Naive thymus-derived CD8-positive, alpha-beta T cell (primary cell): ENCODE results near the gene NKG7. TPM values are rescaled to one million over a fixed set of nuclear protein-coding genes. Genes with fewer than 3 reads are reported as not detected.
"Not testable (repeated sequence)": the region's sequence is repeated elsewhere in the genome, so short reads cannot be mapped to it uniquely, and the experiment has no call there.

Source experiments
- ATAC-seq, 2 donors: fragments of 150-1000 bp; cut with Tn5 transposase in 1 of 2; sonication (Bioruptor Pico), chemical (Tn5 transposase) in 1 of 2; 1 replicate in 1 of 2; 2 replicates in 1 of 2; pipeline ENCODE4 v1.10.0; 2021; ENCODE audit warnings: mild to moderate bottlenecking in 2 of 2, moderate library complexity in 2 of 2
- POLR2A ChIA-PET: fragments of 350-600 bp; sonication (Branson Sonifier 250); formaldehyde crosslinking; loops from one replicate; lab custom pipeline; 2021; ENCODE audit warnings: antibody characterized with exemption; lab: Charles Lee
- DNase-seq, 10 donors: peaks; one replicate each; pipeline versions ENCODE4 v3.0.0 to v3.0.0-alpha.2; 2020 to 2022
- H3K27ac Mint-ChIP-seq, 10 donors: one replicate each; pipeline ENCODE4 v1.8.0; 2020 to 2022; ENCODE audit warnings: mild to moderate bottlenecking in 10 of 10, mixed read lengths in 10 of 10, moderate library complexity in 4 of 10, inconsistent platforms in 1 of 10
- H3K27me3 Mint-ChIP-seq, 5 donors: one replicate each; pipeline ENCODE4 v1.8.0; 2021 to 2022; ENCODE audit warnings: mixed read lengths in 5 of 5
- H3K36me3 Mint-ChIP-seq, 3 donors: one replicate each; pipeline ENCODE4 v1.8.0; 2020 to 2022; ENCODE audit warnings: mixed read lengths in 3 of 3, mild to moderate bottlenecking in 2 of 3, inconsistent platforms in 1 of 3
- H3K4me1 Mint-ChIP-seq, 4 donors: one replicate each; pipeline ENCODE4 v1.8.0; 2021 to 2022; ENCODE audit warnings: mixed read lengths in 4 of 4
- H3K4me3 Mint-ChIP-seq, 10 donors: one replicate each; pipeline ENCODE4 v1.8.0; 2020 to 2022; ENCODE audit warnings: mild to moderate bottlenecking in 10 of 10, mixed read lengths in 10 of 10, moderate library complexity in 6 of 10, inconsistent platforms in 1 of 10
- H3K9me3 Mint-ChIP-seq, 9 donors: one replicate each; pipeline ENCODE4 v1.8.0; 2020 to 2022; ENCODE audit warnings: mixed read lengths in 9 of 9, mild to moderate bottlenecking in 3 of 9, inconsistent platforms in 1 of 9, moderate library complexity in 1 of 9
- polyA plus RNA-seq, 3 donors: library from polyadenylated mRNA; unstranded; fragments of 300-500 nt; fragmentation: Illumina TruSeq; gene quantifications; one replicate each; pipeline ENCODE4 v1.2.3, GENCODE V29; 2021
- total RNA-seq, 8 experiments: library from RNA in 2 of 8; stranded (reverse) in 2 of 8; gene quantifications; one replicate each; pipeline ENCODE4 v1.2.3 and lab custom pipeline; 2021 to 2026

NKG7 gene, protein sequence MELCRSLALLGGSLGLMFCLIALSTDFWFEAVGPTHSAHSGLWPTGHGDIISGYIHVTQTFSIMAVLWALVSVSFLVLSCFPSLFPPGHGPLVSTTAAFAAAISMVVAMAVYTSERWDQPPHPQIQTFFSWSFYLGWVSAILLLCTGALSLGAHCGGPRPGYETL
- 1 to 10 TPM; 3.8 to 5.6 TPM for total RNA-seq
- polyA plus RNA-seq: 1,000 to 10,000 TPM in 1 of 3 donors, 10 to 100 TPM in 2; 41.7 to 1,629 (median 63.8) TPM
- 0.49 to 4.8 (median 1.0) reads per million in 6 experiments for total RNA-seq (lab: John Stamatoyannopoulos, UW)

GRCh38 chr19:51372649-51373504, at the start of gene NKG7:
TSS of gene NKG7 (minus strand) at chr19:51372654. CDS start at chr19:51372535, 119 bp downstream.
- no peaks in the 10 kb centered on the region for H3K27me3 Mint-ChIP-seq
- H3K4me1 Mint-ChIP-seq: peaks cover 46 to 79% (median 73%) of the 10 kb centered on the region in 4 donors
- H3K36me3 Mint-ChIP-seq: no peaks in the 10 kb centered on the region
- ATAC-seq (peak; percentile 50 to 69), DNase-seq (peak in 9 of 10 donors; percentile 19 to 78 (median 53))
- H3K9me3 Mint-ChIP-seq: no peaks in the 10 kb centered on the region
- POLR2A ChIA-PET: interaction anchor here (1.2 to 1.6 kb wide), 2 partner anchors 16 to 33 kb away, joined by 4 read pairs; no protein-coding TSS in a partner anchor
- peak within 1 kb of the TSS; percentile 89 to 98 (median 94) for H3K27ac Mint-ChIP-seq
- peak within 1 kb of the TSS; percentile 65 to 100 (median 80) for H3K4me3 Mint-ChIP-seq

- DNase-seq: peak; percentile 60 to 89 (median 80)
- no peaks in the 10 kb centered on the region for H3K9me3 Mint-ChIP-seq
- POLR2A ChIA-PET: interaction anchor here (0.7 to 2.7 kb wide), 2 partner anchors 18 to 26 kb away, joined by 3 to 20 read pairs; no protein-coding TSS in a partner anchor
- H3K36me3 Mint-ChIP-seq: no peaks in the 10 kb centered on the region
- peak overlapping the region in 3 of 10 donors; percentile 4 to 57 (median 6) for H3K4me3 Mint-ChIP-seq
- H3K4me1 Mint-ChIP-seq: peaks cover 4 to 24% (median 6%) of the 10 kb centered on the region in 4 donors
- peak; percentile 73 to 89 for ATAC-seq
- H3K27ac Mint-ChIP-seq: peak overlapping the region in 3 of 10 donors; percentile 31 to 86 (median 57)
- peaks cover 9 to 32% (median 10%) of the 10 kb centered on the region in 5 donors for H3K27me3 Mint-ChIP-seq
These were observed 49.6 kb upstream of the NKG7 start for GRCh38 chr19:51422053-51422448.

- Mint-ChIP-seq H3K27me3 (peaks cover 10 to 36% (median 12%) of the 10 kb centered on the region in 5 donors), H3K4me3 (no peak overlapping the region), H3K36me3 (no peaks in the 10 kb centered on the region), H3K4me1 (peaks cover 5 to 28% (median 7%) of the 10 kb centered on the region in 4 donors), H3K9me3 (no peaks in the 10 kb centered on the region), H3K27ac (peak overlapping the region in 2 of 10 donors; percentile 24 to 86)
- DNase-seq (no peak), ATAC-seq (no peak)
- POLR2A ChIA-PET: interaction anchor here (2.7 kb wide), 1 partner anchor 19 kb away, joined by 20 read pairs; no protein-coding TSS in a partner anchor
These were observed 49.0 kb upstream of the NKG7 start for GRCh38 chr19:51421229-51422052.

GRCh38 chr19:51420511-51420910, 48.1 kb upstream of the NKG7 start:
- not testable (repeated sequence) for H3K9me3 Mint-ChIP-seq, H3K27ac Mint-ChIP-seq, ATAC-seq, DNase-seq, H3K4me3 Mint-ChIP-seq, H3K36me3 Mint-ChIP-seq
- POLR2A ChIA-PET: interaction anchor here (2.7 kb wide), 1 partner anchor 20 kb away, joined by 20 read pairs; no protein-coding TSS in a partner anchor
- Mint-ChIP-seq H3K4me1 (peaks cover 5 to 28% (median 7%) of the 10 kb centered on the region in 4 donors), H3K27me3 (peaks cover 10 to 37% (median 12%) of the 10 kb centered on the region in 5 donors)

DNA sequence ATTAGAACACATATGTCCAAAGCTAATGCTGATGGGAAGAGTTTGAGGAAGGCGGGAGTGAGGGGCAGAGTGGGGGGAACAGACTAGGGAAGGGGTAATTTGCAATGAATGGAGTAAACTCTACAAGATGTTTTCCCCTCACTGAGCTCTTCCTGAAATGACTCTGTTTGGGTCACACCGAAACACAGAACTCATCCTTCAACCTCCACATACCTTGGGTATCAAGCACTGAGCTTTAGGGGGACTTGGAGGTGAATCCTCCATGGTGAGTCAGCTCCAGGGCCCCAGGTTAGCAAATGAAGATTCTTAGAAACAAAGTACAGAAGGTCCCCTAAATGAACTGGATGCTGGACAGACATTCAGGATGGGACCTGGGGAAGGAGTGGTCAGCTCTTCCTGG, 46.3 kb upstream of the NKG7 start:
- Mint-ChIP-seq H3K27me3 (peaks cover 7 to 37% (median 12%) of the 10 kb centered on the region in 5 donors), H3K9me3 (no peaks in the 10 kb centered on the region), H3K4me1 (peaks cover 5 to 28% (median 7%) of the 10 kb centered on the region in 4 donors), H3K4me3 (no peak overlapping the region), H3K36me3 (no peaks in the 10 kb centered on the region), H3K27ac (no peak overlapping the region)
- no peak for DNase-seq
- ATAC-seq: no peak
- POLR2A ChIA-PET: no interaction called here

DNA sequence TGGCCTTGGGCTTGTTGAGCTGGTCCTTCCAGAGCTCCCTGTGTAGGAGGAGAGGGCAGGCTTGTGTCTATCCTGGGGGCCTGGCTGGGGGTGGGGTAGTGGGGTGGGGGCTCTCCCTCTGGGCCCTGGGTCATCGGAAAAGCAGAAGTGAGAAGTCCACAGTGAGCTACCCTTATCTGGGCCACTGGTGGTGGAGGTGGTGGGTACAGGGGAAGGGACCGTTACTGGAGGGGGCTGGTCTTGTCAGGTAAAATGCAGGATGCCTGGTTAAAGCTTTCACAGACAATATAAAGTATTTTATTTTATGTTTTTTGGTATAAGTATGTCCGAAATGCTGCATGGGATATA, 45.3 kb upstream of the NKG7 start:
- Mint-ChIP-seq H3K27me3 (peaks cover 5 to 36% (median 12%) of the 10 kb centered on the region in 5 donors), H3K9me3 (no peaks in the 10 kb centered on the region), H3K36me3 (no peaks in the 10 kb centered on the region), H3K4me3 (no peak overlapping the region), H3K27ac (peak overlapping the region in 2 of 10 donors; percentile 74 to 76), H3K4me1 (peaks cover 5 to 28% (median 7%) of the 10 kb centered on the region in 4 donors)
- POLR2A ChIA-PET: interaction anchor here (1.1 kb wide), 1 partner anchor 77 kb away, joined by 3 read pairs; no protein-coding TSS in a partner anchor
- DNase-seq (no peak), ATAC-seq (no peak)

GRCh38 chr19:51417107-51417809, 44.8 kb upstream of the NKG7 start, which contains the start of gene SIGLEC10:
TSS of gene SIGLEC10 (minus strand) at chr19:51417642. CDS start at chr19:51417581, 61 bp downstream.
- H3K4me3 Mint-ChIP-seq: peak within 1 kb of the TSS in 1 of 10 donors; percentile 82
- H3K4me1 Mint-ChIP-seq: peaks cover 5 to 28% (median 7%) of the 10 kb centered on the region in 4 donors
- H3K36me3 Mint-ChIP-seq: no peaks in the 10 kb centered on the region
- H3K27ac Mint-ChIP-seq: peak within 1 kb of the TSS in 2 of 10 donors; percentile 74 to 76
- peaks cover 5 to 33% (median 13%) of the 10 kb centered on the region in 5 donors for H3K27me3 Mint-ChIP-seq
- ATAC-seq: peak in 1 of 2 donors; percentile 68
- POLR2A ChIA-PET: interaction anchor here (1.1 kb wide), 1 partner anchor 77 kb away, joined by 3 read pairs; no protein-coding TSS in a partner anchor
- H3K9me3 Mint-ChIP-seq: no peaks in the 10 kb centered on the region
- DNase-seq: peak in 1 of 10 donors; percentile 37

DNA sequence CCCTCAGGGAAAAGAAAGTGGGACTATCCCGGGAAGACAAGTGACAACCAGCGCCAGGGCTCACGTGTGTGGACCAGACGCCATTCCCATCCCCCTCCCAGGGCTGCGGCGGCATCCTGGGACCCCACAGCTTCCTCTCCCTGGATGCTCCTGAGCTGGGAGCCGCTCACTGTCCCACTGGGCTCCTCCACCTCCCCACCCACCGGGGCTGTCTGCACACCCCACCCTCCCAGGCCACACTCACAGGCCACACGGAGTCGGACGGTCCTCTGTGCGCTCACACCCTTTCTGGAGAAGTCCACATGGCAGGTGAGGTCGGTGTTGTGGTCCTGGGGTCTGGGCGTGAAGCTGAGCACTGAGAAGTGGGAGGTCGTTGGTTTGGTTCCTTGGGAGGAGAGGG, 44.0 kb upstream of the NKG7 start:
- ATAC-seq, H3K4me3 Mint-ChIP-seq, H3K27ac Mint-ChIP-seq, DNase-seq, H3K9me3 Mint-ChIP-seq, H3K36me3 Mint-ChIP-seq: not testable (repeated sequence)
- Mint-ChIP-seq H3K27me3 (peaks cover 3 to 29% (median 12%) of the 10 kb centered on the region in 5 donors), H3K4me1 (peaks cover 0 to 24% (median 5%) of the 10 kb centered on the region in 4 donors)
- POLR2A ChIA-PET: interaction anchor here (0.6 kb wide), 1 partner anchor 83 kb away, joined by 3 read pairs; no protein-coding TSS in a partner anchor

DNA sequence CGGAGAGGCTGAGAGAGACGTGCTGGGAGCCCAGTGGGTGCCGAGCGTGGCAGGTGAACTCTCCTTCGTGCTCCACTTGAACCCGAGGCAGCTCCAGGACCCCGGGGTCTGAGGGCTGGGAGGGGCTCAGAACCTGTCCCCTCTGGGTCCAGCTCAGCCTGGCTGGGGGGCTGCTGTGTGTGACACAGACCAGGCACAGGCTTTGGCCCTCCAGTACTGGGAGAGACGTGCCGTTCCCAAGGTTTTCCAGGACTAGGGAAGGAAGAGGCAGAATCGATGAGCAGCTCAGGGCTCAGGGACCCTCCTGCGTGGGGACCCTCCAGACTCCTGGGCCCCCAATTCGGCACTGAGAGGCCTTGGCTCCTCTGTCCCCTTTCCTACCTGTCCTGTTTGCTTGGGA, 42.7 kb upstream of the NKG7 start:
- no peaks in the 10 kb centered on the region for H3K36me3 Mint-ChIP-seq
- peaks cover 3 to 20% (median 14%) of the 10 kb centered on the region in 5 donors for H3K27me3 Mint-ChIP-seq
- peaks cover 0 to 23% (median 5%) of the 10 kb centered on the region in 4 donors for H3K4me1 Mint-ChIP-seq
- no peak for ATAC-seq
- H3K9me3 Mint-ChIP-seq: no peaks in the 10 kb centered on the region
- no peak for DNase-seq
- H3K27ac Mint-ChIP-seq: no peak overlapping the region
- POLR2A ChIA-PET: no interaction called here
- no peak overlapping the region for H3K4me3 Mint-ChIP-seq

DNA sequence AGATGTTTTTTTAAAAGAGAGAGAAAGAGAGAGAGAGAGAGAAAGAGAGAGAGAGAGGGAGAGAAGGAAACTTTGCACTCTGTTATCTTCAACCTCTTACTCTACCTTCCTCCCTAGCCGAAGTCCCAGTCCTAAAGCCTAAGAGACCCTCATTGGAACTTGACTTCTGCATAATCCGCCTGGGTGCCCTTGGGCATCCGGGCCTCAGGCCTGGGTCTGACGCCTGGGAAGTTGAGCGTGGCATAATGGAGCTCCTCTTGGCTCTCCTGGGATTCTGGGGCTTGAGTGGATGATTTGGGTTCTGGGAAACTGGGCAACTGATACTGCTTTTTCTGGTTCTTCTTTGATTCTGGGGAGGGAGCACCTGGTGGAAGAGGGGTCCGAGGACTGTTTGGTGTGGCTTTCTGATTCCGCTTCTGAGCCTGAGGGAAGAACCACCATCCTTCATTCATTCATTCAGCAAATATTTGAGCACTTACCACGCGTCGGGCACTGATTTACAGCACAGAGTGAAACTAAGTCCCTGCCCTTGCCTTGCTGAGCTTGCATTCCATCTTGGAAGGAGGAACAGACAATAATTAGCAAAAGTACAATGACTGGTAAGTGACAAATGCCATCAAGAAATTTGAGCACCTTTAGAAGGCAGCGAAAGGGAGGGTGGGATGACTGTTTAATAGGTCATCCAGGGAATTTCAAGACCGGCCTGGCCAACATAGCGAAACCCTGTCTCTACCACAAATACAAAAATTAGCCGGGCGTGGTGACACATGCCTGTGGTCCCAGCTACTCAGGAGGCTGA, 38.7 kb upstream of the NKG7 start:
- H3K27me3 Mint-ChIP-seq: peaks cover 0 to 18% (median 6%) of the 10 kb centered on the region in 5 donors
- POLR2A ChIA-PET: no interaction called here
- H3K27ac Mint-ChIP-seq: no peak overlapping the region
- H3K9me3 Mint-ChIP-seq: peaks cover 0 to 2% (median 0%) of the 10 kb centered on the region in 9 donors
- H3K4me3 Mint-ChIP-seq: no peak overlapping the region
- no peaks in the 10 kb centered on the region for H3K36me3 Mint-ChIP-seq
- DNase-seq (no peak), ATAC-seq (no peak)
- peaks cover 0 to 15% (median 0%) of the 10 kb centered on the region in 4 donors for H3K4me1 Mint-ChIP-seq
